H1 (cell line): ENCODE results near the gene THBD. TPM values are rescaled to one million over a fixed set of nuclear protein-coding genes. Genes with fewer than 3 reads are reported as not detected.
A peak's percentile ranks its signal among the peaks of the same experiment; 100 is the strongest.

ENCODE experiments used
- CTCF ChIA-PET: fragments of 300-600 bp; sonication (Branson Sonifier 250); formaldehyde crosslinking; loops from one replicate; lab custom pipeline; 2021; ENCODE audit not compliant: partially characterized antibody; lab: Charles Lee
- POLR2A ChIA-PET: fragments of 300-600 bp; sonication (Branson Sonifier 250); formaldehyde crosslinking; loops from one replicate; lab custom pipeline; 2021; ENCODE audit warnings: inconsistent platforms; ENCODE audit not compliant: partially characterized antibody; lab: Charles Lee
- DNase-seq, 2 experiments: peaks; one replicate each; pipeline versions ENCODE4 v3.0.0 to v3.0.0-alpha.2; 2010 to 2022; ENCODE audit warnings: low spot score in 2 of 2, low read depth in 1 of 2, mixed read lengths in 1 of 2
- FAIRE-seq: peaks from 2 replicates; lab custom pipeline; 2011; peaks lifted over from hg19 to GRCh38; lab: Jason Lieb, UNC
- H2AFZ ChIP-seq: 2 replicates; pipeline ENCODE4 v1.8.1; 2012; ENCODE audit warnings: low read length, inconsistent platforms
- H2AK5ac ChIP-seq: 2 replicates; pipeline ENCODE4 v1.6.1; 2013; ENCODE audit warnings: low read depth, low read length
- H2BK120ac ChIP-seq: replicated peaks from 2 replicates; pipeline ENCODE3; 2013; ENCODE audit warnings: low read depth, low read length, inconsistent platforms
- H2BK12ac ChIP-seq: 2 replicates; pipeline ENCODE4 v1.6.1; 2013; ENCODE audit warnings: low read depth, low read length
- H2BK15ac ChIP-seq: 2 replicates; pipeline ENCODE4 v1.6.1; 2013; ENCODE audit warnings: low read length
- H2BK20ac ChIP-seq: 2 replicates; pipeline ENCODE4 v1.6.1; 2013; ENCODE audit warnings: low read length
- H2BK5ac ChIP-seq: 2 replicates; pipeline ENCODE4 v1.6.1; 2013; ENCODE audit warnings: low read depth, low read length
- H3K14ac ChIP-seq: 2 replicates; pipeline ENCODE4 v1.6.1; 2013; ENCODE audit warnings: inconsistent platforms; ENCODE audit not compliant: insufficient read length
- H3K18ac ChIP-seq: 2 replicates; pipeline ENCODE4 v1.6.1; 2013; ENCODE audit warnings: low read length; ENCODE audit errors: extremely low read depth
- H3K23ac ChIP-seq: 2 replicates; pipeline ENCODE4 v1.6.1; 2013; ENCODE audit warnings: inconsistent platforms; ENCODE audit not compliant: insufficient read length
- H3K23me2 ChIP-seq: 2 replicates; pipeline ENCODE4 v1.6.1; 2013; ENCODE audit warnings: low read depth, low read length
- H3K27ac ChIP-seq: 2 replicates; pipeline ENCODE4 v1.6.1; 2011; ENCODE audit warnings: low read depth, low read length, inconsistent platforms
- H3K27me3 ChIP-seq, 4 experiments: replicated peaks in 1 of 4; 1 replicate in 1 of 4; 2 replicates in 3 of 4; pipeline versions ENCODE4 v1.6.1 to v1.8.1; 2011 to 2013; ENCODE audit warnings: low read length in 3 of 4, mild to moderate bottlenecking in 3 of 4, inconsistent platforms in 2 of 4, mixed read lengths in 2 of 4, moderate library complexity in 1 of 4; ENCODE audit not compliant: control insufficient read depth in 3 of 4, insufficient read depth in 3 of 4; ENCODE audit errors: extremely low read depth in 1 of 4
- H3K36me3 ChIP-seq, 4 experiments: 2 replicates each; pipeline versions ENCODE4 v1.6.1 to v1.8.1; 2011 to 2013; ENCODE audit warnings: mild to moderate bottlenecking in 4 of 4, low read length in 3 of 4, moderate library complexity in 2 of 4, control low read depth in 1 of 4, inconsistent platforms in 1 of 4; ENCODE audit not compliant: insufficient read depth in 4 of 4, control insufficient read depth in 2 of 4
- H3K4ac ChIP-seq: replicated peaks from 2 replicates; pipeline ENCODE3; 2013; ENCODE audit warnings: low read length, low read depth, mixed read lengths, inconsistent platforms; ENCODE audit not compliant: insufficient read length
- H3K4me1 ChIP-seq, 4 experiments: replicated peaks in 1 of 4; 1 replicate in 1 of 4; 2 replicates in 3 of 4; pipeline versions ENCODE4 v1.6.1 to v1.8.1; 2011 to 2013; ENCODE audit warnings: low read length in 3 of 4, inconsistent platforms in 2 of 4, mixed read lengths in 1 of 4; ENCODE audit not compliant: insufficient read depth in 4 of 4, control insufficient read depth in 3 of 4
- H3K4me2 ChIP-seq, 2 experiments: 2 replicates each; pipeline versions ENCODE4 v1.6.1 to v1.8.1; 2011 to 2013; ENCODE audit warnings: low read depth in 2 of 2, low read length in 2 of 2, control low read depth in 1 of 2, inconsistent platforms in 1 of 2, mild to moderate bottlenecking in 1 of 2; ENCODE audit not compliant: insufficient read depth in 1 of 2
- H3K4me3 ChIP-seq, 4 experiments: fragments of 200-600, 300-600 bp in 1 of 4; sonication (generic), shearing (Covaris generic), sonication (Bioruptor Twin) in 1 of 4; 2 replicates each; pipeline versions ENCODE4 v1.5.1 to v1.8.1; 2011 to 2016; ENCODE audit warnings: low read length in 4 of 4, low read depth in 3 of 4, control low read depth in 2 of 4, inconsistent platforms in 2 of 4, mild to moderate bottlenecking in 2 of 4, mixed read lengths in 1 of 4, moderate library complexity in 1 of 4; ENCODE audit not compliant: insufficient read depth in 2 of 4; ENCODE audit errors: extremely low read depth in 1 of 4
- H3K56ac ChIP-seq: replicated peaks from 2 replicates; pipeline ENCODE3; 2013; ENCODE audit warnings: low read depth, mild to moderate bottlenecking, mixed read lengths, low read length, inconsistent platforms; ENCODE audit not compliant: insufficient read length
- H3K79me1 ChIP-seq: 2 replicates; pipeline ENCODE4 v1.6.1; 2013; ENCODE audit warnings: low read depth, low read length, control low read depth
- H3K79me2 ChIP-seq, 2 experiments: 2 replicates each; pipeline versions ENCODE4 v1.6.1 to v1.8.1; 2012 to 2013; ENCODE audit warnings: low read length in 2 of 2, mild to moderate bottlenecking in 2 of 2, inconsistent platforms in 1 of 2; ENCODE audit not compliant: insufficient read depth in 2 of 2, control insufficient read depth in 1 of 2
- H3K9ac ChIP-seq, 4 experiments: replicated peaks in 1 of 4; 1 replicate in 1 of 4; 2 replicates in 3 of 4; pipeline versions ENCODE4 v1.6.1 to v1.8.1; 2011 to 2013; ENCODE audit warnings: low read depth in 3 of 4, low read length in 3 of 4, control low read depth in 2 of 4, mild to moderate bottlenecking in 2 of 4, moderate library complexity in 2 of 4, inconsistent platforms in 1 of 4; ENCODE audit errors: extremely low read depth in 1 of 4
- H3K9me3 ChIP-seq, 2 experiments: 2 replicates each; pipeline versions ENCODE4 v1.6.1 to v1.8.1; 2012 to 2013; ENCODE audit warnings: mild to moderate bottlenecking in 2 of 2, moderate library complexity in 2 of 2, control low read depth in 1 of 2, inconsistent platforms in 1 of 2, low read depth in 1 of 2, low read length in 1 of 2, mixed read lengths in 1 of 2; ENCODE audit not compliant: insufficient read depth in 2 of 2
- H4K20me1 ChIP-seq, 2 experiments: replicated peaks in 1 of 2; 2 replicates each; pipeline versions ENCODE3 to v1.8.1; 2011 to 2013; ENCODE audit warnings: inconsistent platforms in 2 of 2, low read length in 2 of 2, mild to moderate bottlenecking in 1 of 2; ENCODE audit not compliant: insufficient read depth in 2 of 2, control insufficient read depth in 1 of 2
- H4K5ac ChIP-seq: 2 replicates; pipeline ENCODE4 v1.6.1; 2013; ENCODE audit warnings: low read length, low read depth, mixed read lengths, inconsistent platforms; ENCODE audit not compliant: insufficient read length
- H4K8ac ChIP-seq: 2 replicates; pipeline ENCODE4 v1.8.0; 2013; ENCODE audit warnings: mild to moderate bottlenecking, moderate library complexity, low read length, inconsistent platforms; ENCODE audit not compliant: insufficient read depth; ENCODE audit errors: extremely low read depth
- H4K91ac ChIP-seq: replicated peaks from 2 replicates; pipeline ENCODE3; 2013; ENCODE audit warnings: low read length, mixed read lengths, inconsistent platforms; ENCODE audit not compliant: insufficient read length
- CBX5 ChIP-seq: fragments of 300-800, 300-1000 bp; sonication (generic); IDR thresholded peaks from 2 replicates; pipeline ENCODE4 v1.7.1; 2016; ENCODE audit warnings: antibody characterized with exemption, low read length, low read depth
- GABPA ChIP-seq: IDR thresholded peaks from 2 replicates; pipeline ENCODE4 v1.6.1; 2011; ENCODE audit warnings: mild to moderate bottlenecking, low read length, moderate library complexity, borderline replicate concordance; ENCODE audit not compliant: insufficient read depth
- SP2 ChIP-seq: IDR thresholded peaks from 2 replicates; pipeline ENCODE4 v1.6.1; 2012; ENCODE audit warnings: mild to moderate bottlenecking, low read length, inconsistent platforms
- WGBS, 2 experiments: shearing (Covaris generic) in 1 of 2; methylation state at CpG; one replicate each; pipeline versions ENCODE4 v1.1.6 to v1.1.7; 2013 to 2015; ENCODE audit warnings: low lambda C conversion rate in 2 of 2, mixed read lengths in 2 of 2, inconsistent platforms in 1 of 2, low coverage in 1 of 2, missing lambda C conversion rate in 1 of 2; ENCODE audit not compliant: insufficient replicate concordance in 2 of 2, insufficient coverage in 1 of 2, insufficient read length in 1 of 2; ENCODE audit errors: extremely low coverage in 1 of 2, missing lambda C conversion rate in 1 of 2; 5-methylcytosine and 5-hydroxymethylcytosine counted together
- polyA plus RNA-seq, 7 experiments: library from polyadenylated mRNA; depleted of rRNA in 3 of 7; stranded (reverse) in 5 of 7; unstranded in 2 of 7; fragments of >200 nt in 5 of 7; fragments of 200-250 nt in 2 of 7; gene quantifications; 1 replicate in 5 of 7; 2 replicates in 1 of 7; 4 replicates in 1 of 7; pipeline versions ENCODE4 v1.2.1 to v1.2.3, GENCODE V29; 2011 to 2013; ENCODE audit warnings: missing spikeins in 2 of 7, mixed read lengths in 2 of 7
- total RNA-seq: library from RNA; stranded (reverse); fragmentation: NEBNext Ultra II Directional; extraction: Animal tissue kit (Norgen Biotek cat#: 25700); gene quantifications from 2 replicates; pipeline ENCODE4 v1.2.1, GENCODE V29; 2021

Gene THBD
- total and polyA plus RNA-seq, 2 of the 8 experiments (the other 6 are each of a cell fraction or from before 2014, with no cell fraction given) = 0.21 to 0.43 TPM

DNA sequence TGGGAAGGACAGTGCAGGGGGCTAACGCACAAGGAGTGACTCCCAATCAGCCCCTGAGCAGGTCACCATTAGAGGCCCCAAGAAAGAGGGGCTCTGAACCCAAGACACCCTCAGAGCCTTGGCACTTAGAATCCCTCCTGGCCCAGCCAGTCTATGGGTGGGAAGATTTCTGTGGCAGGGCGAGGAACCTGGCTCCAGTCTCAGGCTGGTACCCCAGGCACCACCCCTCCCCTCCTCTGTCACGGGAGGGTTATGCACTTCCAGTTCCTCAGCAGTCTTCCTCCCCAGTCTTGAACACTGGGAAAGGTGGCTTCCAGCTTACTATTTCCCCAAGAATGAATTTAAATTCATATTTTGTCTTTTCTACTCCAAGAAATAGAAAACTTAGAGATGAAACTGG, 42.0 kb downstream of the THBD start:
- Histone ChIP-seq H3K23me2 (no peaks in the 10 kb centered on the region), H3K4me1 (peaks cover 0 to 4% (median 3%) of the 10 kb centered on the region in 4 experiments; a peak in 3 of 7 replicates), H2BK5ac (no peak overlapping the region), H2BK15ac (no peak overlapping the region; the same call in 1 of the 2 replicates), H3K79me2 (no peaks in the 10 kb centered on the region), H3K9ac (no peak overlapping the region), H3K79me1 (no peaks in the 10 kb centered on the region), H3K4me3 (no peak overlapping the region), H3K9me3 (no peaks in the 10 kb centered on the region), H3K4ac (no peak overlapping the region), H2BK20ac (no peak overlapping the region), H4K20me1 (no peaks in the 10 kb centered on the region), H3K27me3 (no peaks in the 10 kb centered on the region), H2BK12ac (no peak overlapping the region), H3K4me2 (0 out of 4 replicates have a peak overlapping the region, but pooled peaks of 1 of the 2 experiments have one; percentile 38), H3K18ac (no peak overlapping the region), H3K36me3 (no peaks in the 10 kb centered on the region), H4K91ac (no peak overlapping the region), H3K27ac (no peak overlapping the region), H2AK5ac (no peak overlapping the region), H3K23ac (no peak overlapping the region), H3K14ac (no peak overlapping the region), H4K5ac (no peak overlapping the region), H3K56ac (no peak overlapping the region), H2BK120ac (no peak overlapping the region), H4K8ac (no peak overlapping the region), H2AFZ (no peak overlapping the region)
- TF ChIP-seq CBX5 = no peak
- TF ChIP-seq SP2 = no peak
- TF ChIP-seq GABPA = no peak
- POLR2A ChIA-PET = no interaction called here
- no peak for FAIRE-seq
- CTCF ChIA-PET = interaction anchor here (1.1 kb wide), 1 partner anchor 11 kb away, joined by 3 read pairs; no protein-coding TSS in a partner anchor
- no peak for DNase-seq
- 73% methylated on average over 3 of the region's 3 CpGs; no CpG with 5 or more reads in 1 of the 2 experiments for WGBS, 2 experiments
